GM21786 (cell line): ENCODE results near the gene NFATC1.
A peak's percentile ranks its signal among the peaks of the same experiment; 100 is the strongest.

ENCODE experiments used
- ATAC-seq: cut with Tn5 transposase; IDR thresholded peaks from one replicate; pipeline ENCODE4 v1.9.1; 2021; ENCODE audit not compliant: unreplicated experiment

Gene NFATC1

GRCh38 chr18:79422022-79422782 is 26.5 kb downstream of the NFATC1 start:
- ATAC-seq, result peak; percentile 70

GRCh38 chr18:79422783-79423165 is 27.0 kb downstream of the NFATC1 start:
- ATAC-seq, result no peak

GRCh38 chr18:79423211-79424007 is 27.7 kb downstream of the NFATC1 start:
- no peak for ATAC-seq

- ATAC-seq, result no peak
Measured at GRCh38 chr18:79424008-79424565, 28.4 kb downstream of the NFATC1 start.

GRCh38 chr18:79424880-79425568 is 29.3 kb downstream of the NFATC1 start:
- no peak for ATAC-seq

- no peak for ATAC-seq
Measured at GRCh38 chr18:79425569-79425886, 29.8 kb downstream of the NFATC1 start.

GRCh38 chr18:79426376-79427300 is 30.9 kb downstream of the NFATC1 start:
- ATAC-seq, result no peak

GRCh38 chr18:79427368-79428225 is 31.9 kb downstream of the NFATC1 start:
- no peak for ATAC-seq

- no peak for ATAC-seq
Measured at GRCh38 chr18:79428287-79428686, 32.6 kb downstream of the NFATC1 start.

GRCh38 chr18:79429381-79429780 is 33.7 kb downstream of the NFATC1 start:
- no peak for ATAC-seq

- ATAC-seq, result no peak
Measured at GRCh38 chr18:79429785-79430281, 34.1 kb downstream of the NFATC1 start.

GRCh38 chr18:79432376-79433120 is 36.8 kb downstream of the NFATC1 start:
- ATAC-seq, result no peak

GRCh38 chr18:79433431-79433830 is 37.7 kb downstream of the NFATC1 start:
- ATAC-seq, result no peak

- no peak for ATAC-seq
Measured at GRCh38 chr18:79434607-79435401, 39.1 kb downstream of the NFATC1 start.

GRCh38 chr18:79436556-79437275 is 41.0 kb downstream of the NFATC1 start:
- no peak for ATAC-seq

GRCh38 chr18:79438089-79438897 is 42.6 kb downstream of the NFATC1 start:
- ATAC-seq, result no peak
